HG02973 (cell line): Measurements from ENCODE around the gene ADAD2.

ENCODE experiments used
- ATAC-seq: cut with Tn5 transposase; IDR thresholded peaks from one replicate; pipeline ENCODE4 v1.9.1; 2021; ENCODE audit warnings: moderate library complexity; ENCODE audit not compliant: unreplicated experiment

Gene ADAD2

GRCh38 chr16:84244728-84245127, 53.8 kb downstream of the ADAD2 start:
- ATAC-seq, result no peak

- no peak for ATAC-seq
Observed at GRCh38 chr16:84245956-84246678, 55.2 kb downstream of the ADAD2 start.

GRCh38 chr16:84246679-84247077, 55.7 kb downstream of the ADAD2 start:
- ATAC-seq, result no peak
